SK-N-SH (cell line): ENCODE results near the gene MYO1E. TPM values are rescaled to one million over a fixed set of nuclear protein-coding genes. Genes with fewer than 3 reads are reported as not detected.

Source experiments
- CTCF ChIA-PET: fragments of 300-600, 350-600 bp; formaldehyde crosslinking; extraction: SDS; loops from one replicate; lab custom pipeline; 2021; lab: Yijun Ruan, JAX
- POLR2A ChIA-PET: fragments of 350-600 bp; sonication (Branson Sonifier 250); formaldehyde crosslinking; extraction: SDS; loops from one replicate; lab custom pipeline; 2020; ENCODE audit warnings: antibody characterized with exemption, inconsistent platforms; lab: Yijun Ruan, JAX
- DNase-seq: peaks from one replicate; pipeline ENCODE4 v3.0.0; 2012
- H2AFZ ChIP-seq: fragments of 200-600 bp; sonication (generic); 2 replicates; pipeline ENCODE4 v1.8.1; 2016; ENCODE audit warnings: antibody characterized with exemption, mild to moderate bottlenecking, low read depth
- H3F3A ChIP-seq: fragments of 200-600 bp; sonication (generic); replicated peaks from 2 replicates; pipeline ENCODE3; 2016; ENCODE audit warnings: antibody characterized with exemption, mild to moderate bottlenecking; ENCODE audit not compliant: insufficient read depth
- H3K27ac ChIP-seq, 2 experiments: fragments of 200-500 bp in 1 of 2; fragments of 200-600 bp in 1 of 2; sonication (Bioruptor generic) in 1 of 2; sonication (generic), shearing (Covaris generic) in 1 of 2; 2 replicates each; pipeline versions ENCODE4 v1.5.1 to v1.6.1; 2014 to 2016; ENCODE audit warnings: low read depth in 2 of 2, inconsistent platforms in 1 of 2, low read length in 1 of 2, mild to moderate bottlenecking in 1 of 2, mixed read lengths in 1 of 2
- H3K27me3 ChIP-seq: fragments of 200-600 bp; sonication (generic), shearing (Covaris generic); 2 replicates; pipeline ENCODE4 v1.6.1; 2016; ENCODE audit warnings: mixed run types; ENCODE audit not compliant: insufficient read depth
- H3K36me3 ChIP-seq, 2 experiments: fragments of 200-500 bp in 1 of 2; fragments of 200-600 bp in 1 of 2; sonication (Bioruptor generic) in 1 of 2; sonication (generic) in 1 of 2; replicated peaks in 1 of 2; 2 replicates each; pipeline versions ENCODE3 to v1.5.1; 2014 to 2016; ENCODE audit warnings: low read length in 1 of 2, mild to moderate bottlenecking in 1 of 2; ENCODE audit not compliant: insufficient read depth in 2 of 2, control insufficient read depth in 1 of 2
- H3K4me1 ChIP-seq, 2 experiments: fragments of 200-500 bp in 1 of 2; fragments of 200-600 bp in 1 of 2; sonication (Bioruptor generic) in 1 of 2; sonication (generic), shearing (Covaris generic) in 1 of 2; 2 replicates each; pipeline versions ENCODE4 v1.5.1 to v1.6.1; 2014 to 2016; ENCODE audit warnings: low read depth in 1 of 2, low read length in 1 of 2, mixed run types in 1 of 2; ENCODE audit not compliant: insufficient read depth in 2 of 2, control insufficient read depth in 1 of 2
- H3K4me2 ChIP-seq: fragments of 200-600 bp; sonication (generic), shearing (Covaris generic); 2 replicates; pipeline ENCODE4 v1.6.1; 2017; ENCODE audit warnings: mixed run types
- H3K4me3 ChIP-seq, 2 experiments: fragments of 200-500 bp in 1 of 2; fragments of 200-600 bp in 1 of 2; sonication (Bioruptor generic) in 1 of 2; sonication (generic), shearing (Covaris generic) in 1 of 2; 2 replicates each; pipeline versions ENCODE4 v1.5.1 to v1.8.1; 2014 to 2016; ENCODE audit warnings: low read depth in 2 of 2, inconsistent platforms in 1 of 2, low read length in 1 of 2, mild to moderate bottlenecking in 1 of 2, mixed read lengths in 1 of 2, moderate library complexity in 1 of 2
- H3K79me2 ChIP-seq: fragments of 200-600 bp; sonication (generic); 2 replicates; pipeline ENCODE4 v1.8.1; 2017; ENCODE audit warnings: mild to moderate bottlenecking; ENCODE audit not compliant: insufficient read depth
- H3K9ac ChIP-seq: fragments of 200-600 bp; sonication (generic); 2 replicates; pipeline ENCODE4 v1.6.1; 2017; ENCODE audit warnings: mixed run types
- H3K9me2 ChIP-seq: fragments of 200-600 bp; sonication (generic); 2 replicates; pipeline ENCODE4 v1.6.1; 2017; ENCODE audit warnings: mixed run types
- H3K9me3 ChIP-seq: fragments of 200-600 bp; sonication (generic); 2 replicates; pipeline ENCODE4 v1.6.1; 2017; ENCODE audit warnings: mixed run types, mild to moderate bottlenecking, moderate library complexity
- H4K20me1 ChIP-seq: fragments of 200-600 bp; sonication (generic); 2 replicates; pipeline ENCODE4 v1.6.1; 2017; ENCODE audit warnings: mild to moderate bottlenecking, mixed run types; ENCODE audit not compliant: insufficient read depth
- EP300 ChIP-seq, 2 experiments: IDR thresholded peaks; 2 replicates each; pipeline versions ENCODE4 v1.4.0 to v1.6.1; 2012; ENCODE audit warnings: borderline replicate concordance in 1 of 2, low read depth in 1 of 2, low read length in 1 of 2
- FOSL2 ChIP-seq: IDR thresholded peaks from 2 replicates; pipeline ENCODE4 v1.4.0; 2012; ENCODE audit warnings: low read depth, mild to moderate bottlenecking, moderate library complexity, borderline replicate concordance
- GABPA ChIP-seq: IDR thresholded peaks from 2 replicates; pipeline ENCODE4 v1.4.0; 2012; ENCODE audit warnings: low read depth, mild to moderate bottlenecking
- IRF3 ChIP-seq: fragments of 150-350 bp; IDR thresholded peaks from 2 replicates; pipeline ENCODE4 v1.6.1; 2016; ENCODE audit warnings: mild to moderate bottlenecking, low read depth, low read length
- JUND ChIP-seq: IDR thresholded peaks from 2 replicates; pipeline ENCODE4 v1.4.0; 2012
- MEF2A ChIP-seq: IDR thresholded peaks from 2 replicates; pipeline ENCODE4 v1.4.0; 2012; ENCODE audit warnings: low read depth, borderline replicate concordance
- MXI1 ChIP-seq: IDR thresholded peaks from 2 replicates; pipeline ENCODE4 v1.6.1; 2012; ENCODE audit warnings: mild to moderate bottlenecking, low read depth, low read length, improper control_type of control experiment
- NRF1 ChIP-seq: IDR thresholded peaks from 2 replicates; pipeline ENCODE4 v1.6.1; 2012; ENCODE audit warnings: low read depth, mild to moderate bottlenecking, low read length
- PBX3 ChIP-seq: IDR thresholded peaks from 2 replicates; pipeline ENCODE4; 2012
- POLR2AphosphoS5 ChIP-seq: IDR thresholded peaks from 2 replicates; pipeline ENCODE4 v1.6.1; 2012; ENCODE audit warnings: low read depth, low read length
- RCOR1 ChIP-seq: fragments of 150-350 bp; IDR thresholded peaks from 2 replicates; pipeline ENCODE4 v1.6.1; 2017; ENCODE audit warnings: antibody characterized with exemption, low read length
- REST ChIP-seq: IDR thresholded peaks from 2 replicates; pipeline ENCODE4 v1.6.1; 2012; ENCODE audit warnings: mild to moderate bottlenecking, low read depth, low read length, moderate library complexity
- RXRA ChIP-seq: IDR thresholded peaks from 2 replicates; pipeline ENCODE4 v1.4.0; 2012; ENCODE audit warnings: low read depth, mild to moderate bottlenecking, borderline replicate concordance
- SIN3A ChIP-seq: IDR thresholded peaks from 2 replicates; pipeline ENCODE4 v1.6.1; 2012; ENCODE audit warnings: low read depth, mild to moderate bottlenecking, low read length, moderate library complexity, borderline replicate concordance
- SMC3 ChIP-seq: IDR thresholded peaks from 2 replicates; pipeline ENCODE4 v1.6.1; 2012; ENCODE audit warnings: low read depth, low read length, improper control_type of control experiment
- TAF1 ChIP-seq: IDR thresholded peaks from 2 replicates; pipeline ENCODE4 v1.6.1; 2012; ENCODE audit warnings: low read depth, mild to moderate bottlenecking, low read length, moderate library complexity, borderline replicate concordance
- YY1 ChIP-seq: IDR thresholded peaks from 2 replicates; pipeline ENCODE4 v1.4.0; 2012; ENCODE audit warnings: low read depth, mild to moderate bottlenecking
- ZBTB33 ChIP-seq: IDR thresholded peaks from 2 replicates; pipeline ENCODE4 v1.4.0; 2012; ENCODE audit warnings: low read depth, borderline replicate concordance
- WGBS: methylation state at CpG from one replicate; pipeline ENCODE4 v1.1.6; 2017; ENCODE audit warnings: low lambda C conversion rate; 5-methylcytosine and 5-hydroxymethylcytosine counted together
- polyA plus RNA-seq, 3 experiments: library from polyadenylated mRNA; depleted of rRNA; stranded (reverse); fragments of >200 nt; gene quantifications; 2 replicates each; pipeline ENCODE4 v1.2.3, GENCODE V29; 2012
- TF ChIP-seq, protein P1 (sequence below): IDR thresholded peaks from 2 replicates; pipeline ENCODE4 v1.4.0; 2012; ENCODE audit warnings: low read depth, borderline replicate concordance
- TF ChIP-seq, protein P2 (sequence below): fragments of 200-600 bp; sonication (generic); IDR thresholded peaks from 2 replicates; pipeline ENCODE4 v1.6.1; 2017; ENCODE audit warnings: antibody characterized with exemption, mild to moderate bottlenecking, moderate library complexity
- TF ChIP-seq, protein P3 (sequence below): fragments of 150-350 bp; IDR thresholded peaks from 2 replicates; pipeline ENCODE4 v1.6.1; 2017; ENCODE audit warnings: antibody characterized with exemption, low read length, low read depth, borderline replicate concordance

Gene MYO1E
- polyA plus RNA-seq, 1 of the 3 experiments (the other 2 are of a cell fraction) = 9.7 TPM

DNA sequence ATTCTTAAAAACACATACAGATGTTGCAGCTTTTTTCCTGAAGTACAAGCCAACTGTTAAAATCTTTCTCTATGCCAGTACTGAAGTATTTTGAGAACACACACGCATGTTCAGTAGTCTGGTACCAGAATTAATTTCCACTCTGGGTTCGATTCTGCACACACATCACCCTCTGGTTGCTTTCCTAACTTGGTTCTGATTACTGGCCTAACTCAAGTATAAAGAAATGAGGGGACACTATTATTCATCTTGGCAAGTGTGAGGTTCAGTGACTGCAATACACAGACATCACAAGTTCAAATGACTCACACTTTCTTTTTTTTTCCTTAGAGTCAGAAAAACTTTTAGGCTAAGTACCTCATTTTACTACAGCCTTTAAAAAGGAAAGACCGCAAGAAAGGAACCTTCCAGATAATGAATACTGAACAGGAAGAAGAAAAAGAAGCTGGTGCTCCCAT is 203.4 kb downstream of the MYO1E start:
- peaks cover 0 to 14% of the 10 kb centered on the region in 2 experiments for H3K36me3 ChIP-seq
- H3K9me2 ChIP-seq = no peaks in the 10 kb centered on the region
- H3K27ac ChIP-seq = peak overlapping the region; percentile 89 to 91; a peak in 3 of 4 replicates
- no peaks in the 10 kb centered on the region for H3K79me2 ChIP-seq
- H4K20me1 ChIP-seq = no peaks in the 10 kb centered on the region
- no peaks in the 10 kb centered on the region for H3K27me3 ChIP-seq
- CTCF ChIA-PET = interaction anchor here (0.8 to 2.4 kb wide), 6 partner anchors 8 to 360 kb away, joined by 3 to 9 read pairs (median 4); no protein-coding TSS in a partner anchor
- no peak overlapping the region for H2AFZ ChIP-seq
- no peak for DNase-seq
- 75% methylated on average over 3 of the region's 3 CpGs for WGBS
- H3K4me1 ChIP-seq = peaks cover 17 to 36% of the 10 kb centered on the region in 2 experiments; a peak in 3 of 4 replicates
- H3K4me3 ChIP-seq = no peak overlapping the region
- H3F3A ChIP-seq = peaks cover 30% of the 10 kb centered on the region
- peak overlapping the region; percentile 69; the same call in 1 of the 2 replicates for H3K4me2 ChIP-seq
- no peaks in the 10 kb centered on the region for H3K9me3 ChIP-seq
- POLR2A ChIA-PET = no interaction called here
- peak overlapping the region; percentile 31; the same call in 1 of the 2 replicates for H3K9ac ChIP-seq
- TF ChIP-seq IRF3 (no peak), NRF1 (no peak), RCOR1 (no peak), FOSL2 (peak; percentile 60; the same call in 1 of the 2 replicates), REST (no peak), GABPA (no peak), SIN3A (no peak), YY1 (no peak), JUND (peak; percentile 48; the same call in 1 of the 2 replicates), PBX3 (peak; percentile 38; the same call in 1 of the 2 replicates), RXRA (no peak), TAF1 (no peak), SMC3 (no peak), MXI1 (no peak), ZBTB33 (no peak), MEF2A (no peak), POLR2AphosphoS5 (no peak), EP300 (IDR thresholded peaks at IDR 0.05; ENCODE audit: borderline replicate concordance in 1 of 2, low read depth in 1 of 2, low read length in 1 of 2) (no peak)
- TF ChIP-seq, protein P1, sequence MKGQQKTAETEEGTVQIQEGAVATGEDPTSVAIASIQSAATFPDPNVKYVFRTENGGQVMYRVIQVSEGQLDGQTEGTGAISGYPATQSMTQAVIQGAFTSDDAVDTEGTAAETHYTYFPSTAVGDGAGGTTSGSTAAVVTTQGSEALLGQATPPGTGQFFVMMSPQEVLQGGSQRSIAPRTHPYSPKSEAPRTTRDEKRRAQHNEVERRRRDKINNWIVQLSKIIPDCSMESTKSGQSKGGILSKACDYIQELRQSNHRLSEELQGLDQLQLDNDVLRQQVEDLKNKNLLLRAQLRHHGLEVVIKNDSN = no peak
- TF ChIP-seq, protein P2, sequence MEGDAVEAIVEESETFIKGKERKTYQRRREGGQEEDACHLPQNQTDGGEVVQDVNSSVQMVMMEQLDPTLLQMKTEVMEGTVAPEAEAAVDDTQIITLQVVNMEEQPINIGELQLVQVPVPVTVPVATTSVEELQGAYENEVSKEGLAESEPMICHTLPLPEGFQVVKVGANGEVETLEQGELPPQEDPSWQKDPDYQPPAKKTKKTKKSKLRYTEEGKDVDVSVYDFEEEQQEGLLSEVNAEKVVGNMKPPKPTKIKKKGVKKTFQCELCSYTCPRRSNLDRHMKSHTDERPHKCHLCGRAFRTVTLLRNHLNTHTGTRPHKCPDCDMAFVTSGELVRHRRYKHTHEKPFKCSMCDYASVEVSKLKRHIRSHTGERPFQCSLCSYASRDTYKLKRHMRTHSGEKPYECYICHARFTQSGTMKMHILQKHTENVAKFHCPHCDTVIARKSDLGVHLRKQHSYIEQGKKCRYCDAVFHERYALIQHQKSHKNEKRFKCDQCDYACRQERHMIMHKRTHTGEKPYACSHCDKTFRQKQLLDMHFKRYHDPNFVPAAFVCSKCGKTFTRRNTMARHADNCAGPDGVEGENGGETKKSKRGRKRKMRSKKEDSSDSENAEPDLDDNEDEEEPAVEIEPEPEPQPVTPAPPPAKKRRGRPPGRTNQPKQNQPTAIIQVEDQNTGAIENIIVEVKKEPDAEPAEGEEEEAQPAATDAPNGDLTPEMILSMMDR = no peak
- TF ChIP-seq, protein P3, sequence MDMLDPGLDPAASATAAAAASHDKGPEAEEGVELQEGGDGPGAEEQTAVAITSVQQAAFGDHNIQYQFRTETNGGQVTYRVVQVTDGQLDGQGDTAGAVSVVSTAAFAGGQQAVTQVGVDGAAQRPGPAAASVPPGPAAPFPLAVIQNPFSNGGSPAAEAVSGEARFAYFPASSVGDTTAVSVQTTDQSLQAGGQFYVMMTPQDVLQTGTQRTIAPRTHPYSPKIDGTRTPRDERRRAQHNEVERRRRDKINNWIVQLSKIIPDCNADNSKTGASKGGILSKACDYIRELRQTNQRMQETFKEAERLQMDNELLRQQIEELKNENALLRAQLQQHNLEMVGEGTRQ = no peak
